Cardiac muscle cell (in vitro differentiated cells and primary cell): ENCODE measurements around the gene DOCK3. TPM values are rescaled to one million over a fixed set of nuclear protein-coding genes. Genes with fewer than 3 reads are reported as not detected.

Experiments
- DNase-seq, 2 donors: peaks; one replicate each; pipeline versions ENCODE4 v3.0.0 to v3.0.0-alpha.2; 2010 to 2017; ENCODE audit warnings: low read depth in 1 of 2, low spot score in 1 of 2
- H3K27ac ChIP-seq: fragments of 200-600 bp; sonication (generic); 2 replicates; pipeline ENCODE4 v1.5.1; 2016
- H3K27me3 ChIP-seq: fragments of 200-600 bp; sonication (generic); 2 replicates; pipeline ENCODE4 v1.6.0; 2016; ENCODE audit warnings: control low read depth
- H3K36me3 ChIP-seq: fragments of 200-600 bp; sonication (generic); 2 replicates; pipeline ENCODE4 v1.5.1; 2016; ENCODE audit warnings: control low read depth
- H3K4me1 ChIP-seq: fragments of 200-600 bp; sonication (generic); 2 replicates; pipeline ENCODE4 v1.8.1; 2017; ENCODE audit warnings: low read depth, mild to moderate bottlenecking, mixed run types
- H3K4me3 ChIP-seq: fragments of 200-600 bp; sonication (generic); 2 replicates; pipeline ENCODE4 v1.5.1; 2016; ENCODE audit warnings: mild to moderate bottlenecking
- H3K9me3 ChIP-seq: fragments of 200-600 bp; sonication (generic); 2 replicates; pipeline ENCODE4 v1.5.1; 2017; ENCODE audit warnings: low read depth, mild to moderate bottlenecking, control low read depth
- polyA plus RNA-seq: library from polyadenylated mRNA; unstranded; fragments of >200 nt; fragmentation: Nextera tagmentation; extraction: Ambion mirVana; gene quantifications from 2 replicates; pipeline ENCODE4 v1.2.1, GENCODE V29; 2016
- total RNA-seq: library from RNA; depleted of rRNA; stranded (reverse); fragments of >200 nt; gene quantifications from 2 replicates; pipeline ENCODE4 v1.2.3, GENCODE V29; 2016
- TF ChIP-seq, protein P1 (sequence below): IDR thresholded peaks from 2 replicates; pipeline ENCODE4 v1.5.1; 2012; ENCODE audit warnings: low read depth, mild to moderate bottlenecking, low read length

DOCK3 gene
- total and polyA plus RNA-seq, 2 experiments from 2014 or later: 0.56 to 1.3 TPM

DNA sequence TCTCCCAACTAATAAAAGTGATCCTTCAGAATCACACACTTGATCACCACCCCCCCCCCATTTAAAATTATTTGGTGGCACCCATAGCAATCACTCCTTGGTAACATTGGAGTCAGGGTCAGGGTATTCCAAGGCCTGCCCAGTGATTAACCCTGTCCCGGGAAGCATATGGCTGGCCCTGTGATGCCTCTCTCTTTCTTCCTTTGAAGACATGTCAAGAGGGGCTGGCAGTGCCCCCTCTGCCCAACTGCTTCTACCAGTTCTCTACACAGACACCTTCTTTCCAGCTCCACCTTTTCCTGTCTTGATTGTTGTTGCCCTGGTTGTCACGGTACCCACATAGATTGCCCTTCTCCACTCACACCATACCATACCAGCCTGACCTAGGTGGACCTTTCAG, 679.4 kb downstream of the DOCK3 start:
- DNase-seq: no peak
- Histone ChIP-seq H3K27ac (no peak overlapping the region), H3K36me3 (no peaks in the 10 kb centered on the region), H3K4me1 (no peaks in the 10 kb centered on the region), H3K9me3 (no peaks in the 10 kb centered on the region), H3K27me3 (no peaks in the 10 kb centered on the region), H3K4me3 (no peak overlapping the region)
- TF ChIP-seq, protein P1, sequence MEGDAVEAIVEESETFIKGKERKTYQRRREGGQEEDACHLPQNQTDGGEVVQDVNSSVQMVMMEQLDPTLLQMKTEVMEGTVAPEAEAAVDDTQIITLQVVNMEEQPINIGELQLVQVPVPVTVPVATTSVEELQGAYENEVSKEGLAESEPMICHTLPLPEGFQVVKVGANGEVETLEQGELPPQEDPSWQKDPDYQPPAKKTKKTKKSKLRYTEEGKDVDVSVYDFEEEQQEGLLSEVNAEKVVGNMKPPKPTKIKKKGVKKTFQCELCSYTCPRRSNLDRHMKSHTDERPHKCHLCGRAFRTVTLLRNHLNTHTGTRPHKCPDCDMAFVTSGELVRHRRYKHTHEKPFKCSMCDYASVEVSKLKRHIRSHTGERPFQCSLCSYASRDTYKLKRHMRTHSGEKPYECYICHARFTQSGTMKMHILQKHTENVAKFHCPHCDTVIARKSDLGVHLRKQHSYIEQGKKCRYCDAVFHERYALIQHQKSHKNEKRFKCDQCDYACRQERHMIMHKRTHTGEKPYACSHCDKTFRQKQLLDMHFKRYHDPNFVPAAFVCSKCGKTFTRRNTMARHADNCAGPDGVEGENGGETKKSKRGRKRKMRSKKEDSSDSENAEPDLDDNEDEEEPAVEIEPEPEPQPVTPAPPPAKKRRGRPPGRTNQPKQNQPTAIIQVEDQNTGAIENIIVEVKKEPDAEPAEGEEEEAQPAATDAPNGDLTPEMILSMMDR: no peak

- TF ChIP-seq, protein P1: no peak
- no peak overlapping the region for H3K4me3 ChIP-seq
- H3K4me1 ChIP-seq: no peaks in the 10 kb centered on the region
- H3K36me3 ChIP-seq: no peaks in the 10 kb centered on the region
- DNase-seq: no peak
- H3K27ac ChIP-seq: no peak overlapping the region
- H3K27me3 ChIP-seq: no peaks in the 10 kb centered on the region
- no peaks in the 10 kb centered on the region for H3K9me3 ChIP-seq
Measured at GRCh38 chr3:51354731-51355615, 680.2 kb downstream of the DOCK3 start.

DNA sequence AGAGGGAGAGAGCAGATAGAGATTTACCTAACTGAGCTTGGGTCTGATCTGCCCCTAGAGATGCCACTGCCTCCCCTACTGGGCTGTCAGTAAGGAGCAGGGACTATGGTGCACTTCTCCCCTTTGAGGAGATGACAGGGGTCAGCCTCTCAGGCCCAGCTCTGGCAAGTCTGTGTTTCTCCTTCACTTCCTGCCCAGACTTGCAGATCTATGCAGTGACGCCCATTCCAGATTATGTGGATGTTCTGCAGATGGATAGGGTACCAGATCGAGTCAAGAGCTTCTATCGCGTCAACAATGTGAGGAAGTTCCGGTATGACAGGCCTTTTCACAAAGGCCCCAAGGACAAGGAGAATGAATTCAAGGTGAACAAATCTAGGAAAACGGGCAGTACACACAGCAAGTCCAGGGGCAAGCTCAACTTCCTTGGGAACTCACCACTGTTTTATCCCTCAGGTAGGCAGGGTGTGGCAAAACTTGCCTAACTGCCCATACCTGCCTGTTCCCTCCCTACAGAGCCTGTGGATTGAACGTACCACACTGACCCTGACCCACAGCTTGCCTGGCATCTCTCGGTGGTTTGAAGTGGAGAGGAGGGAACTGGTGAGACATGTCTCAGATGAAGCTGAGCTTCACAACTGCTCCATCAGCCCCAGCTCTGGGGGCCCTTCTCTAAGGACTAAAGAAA, 681.3 kb downstream of the DOCK3 start:
- TF ChIP-seq, protein P1: no peak
- no peaks in the 10 kb centered on the region for H3K36me3 ChIP-seq
- no peaks in the 10 kb centered on the region for H3K27me3 ChIP-seq
- H3K27ac ChIP-seq: no peak overlapping the region
- no peaks in the 10 kb centered on the region for H3K4me1 ChIP-seq
- no peak for DNase-seq
- no peak overlapping the region for H3K4me3 ChIP-seq
- H3K9me3 ChIP-seq: no peaks in the 10 kb centered on the region

GRCh38 chr3:51357856-51358255, 683.1 kb downstream of the DOCK3 start:
- no peak for DNase-seq
- H3K27me3 ChIP-seq: no peaks in the 10 kb centered on the region
- no peaks in the 10 kb centered on the region for H3K36me3 ChIP-seq
- no peak overlapping the region for H3K4me3 ChIP-seq
- TF ChIP-seq, protein P1: no peak
- no peaks in the 10 kb centered on the region for H3K9me3 ChIP-seq
- no peaks in the 10 kb centered on the region for H3K4me1 ChIP-seq
- no peak overlapping the region for H3K27ac ChIP-seq

- TF ChIP-seq, protein P1: no peak
- H3K4me3 ChIP-seq: no peak overlapping the region
- H3K4me1 ChIP-seq: no peaks in the 10 kb centered on the region
- H3K27ac ChIP-seq: no peak overlapping the region
- DNase-seq: no peak
- no peaks in the 10 kb centered on the region for H3K27me3 ChIP-seq
- no peaks in the 10 kb centered on the region for H3K9me3 ChIP-seq
- H3K36me3 ChIP-seq: no peaks in the 10 kb centered on the region
Measured at GRCh38 chr3:51358981-51359380, 684.3 kb downstream of the DOCK3 start.
